ENCODE results near the gene SLC31A2.

GRCh38 chr9:113138760-113139159, 12.0 kb upstream of the SLC31A2 start:
- TF ChIP-seq CTCF (IDR thresholded peaks at IDR 0.05; ENCODE audit: insufficient read depth, low read depth, low read length) (no peak), EZH2 (IDR thresholded peaks at IDR 0.05; ENCODE audit: insufficient read depth, low read length) (no peak)

Data from astrocyte (in vitro differentiated cells and primary cell).